Tongue (tissue), 2 donors: ENCODE measurements around the gene GTPBP1. TPM values are rescaled to one million over a fixed set of nuclear protein-coding genes. Genes with fewer than 3 reads are reported as not detected.

Experiments used
- DNase-seq: peaks from one replicate; pipeline ENCODE4 v3.0.0-alpha.2; 2015
- total RNA-seq: library from RNA; depleted of rRNA; stranded (reverse); fragments of >200 nt; gene quantifications from one replicate; pipeline ENCODE4 v1.2.3, GENCODE V29; 2014

The GTPBP1 gene
- total RNA-seq, 1 donor from 2014 or later: 64.9 TPM

DNA sequence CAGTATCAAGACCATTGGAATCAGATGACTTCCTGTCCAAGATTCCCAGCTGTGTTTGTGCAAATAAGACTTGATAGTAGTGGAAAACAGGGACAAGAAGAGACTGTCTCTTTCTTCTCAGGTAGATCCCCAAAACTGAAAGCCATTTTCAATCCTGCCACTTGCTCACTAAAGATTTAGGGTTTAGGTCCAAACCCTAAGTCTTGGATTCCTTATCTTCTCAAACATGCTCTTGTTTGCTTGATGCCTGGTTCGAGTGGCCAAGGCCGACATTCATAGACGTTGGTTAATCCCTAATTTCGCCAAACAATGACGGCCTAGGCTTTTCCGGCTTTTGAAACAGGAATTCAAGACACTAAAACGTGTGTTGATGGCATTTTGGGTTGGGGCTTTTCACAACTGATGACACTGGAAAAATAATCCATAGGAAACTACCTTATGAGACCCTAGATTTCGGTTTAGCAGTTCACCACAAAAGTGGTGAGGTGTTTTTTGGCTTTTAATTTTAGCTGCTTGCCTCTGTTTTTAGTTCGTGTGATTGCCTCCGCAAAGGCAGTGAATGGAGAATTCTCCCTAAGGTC, 1.0 kb upstream of the GTPBP1 start:
- DNase-seq: peak; percentile 24

DNA sequence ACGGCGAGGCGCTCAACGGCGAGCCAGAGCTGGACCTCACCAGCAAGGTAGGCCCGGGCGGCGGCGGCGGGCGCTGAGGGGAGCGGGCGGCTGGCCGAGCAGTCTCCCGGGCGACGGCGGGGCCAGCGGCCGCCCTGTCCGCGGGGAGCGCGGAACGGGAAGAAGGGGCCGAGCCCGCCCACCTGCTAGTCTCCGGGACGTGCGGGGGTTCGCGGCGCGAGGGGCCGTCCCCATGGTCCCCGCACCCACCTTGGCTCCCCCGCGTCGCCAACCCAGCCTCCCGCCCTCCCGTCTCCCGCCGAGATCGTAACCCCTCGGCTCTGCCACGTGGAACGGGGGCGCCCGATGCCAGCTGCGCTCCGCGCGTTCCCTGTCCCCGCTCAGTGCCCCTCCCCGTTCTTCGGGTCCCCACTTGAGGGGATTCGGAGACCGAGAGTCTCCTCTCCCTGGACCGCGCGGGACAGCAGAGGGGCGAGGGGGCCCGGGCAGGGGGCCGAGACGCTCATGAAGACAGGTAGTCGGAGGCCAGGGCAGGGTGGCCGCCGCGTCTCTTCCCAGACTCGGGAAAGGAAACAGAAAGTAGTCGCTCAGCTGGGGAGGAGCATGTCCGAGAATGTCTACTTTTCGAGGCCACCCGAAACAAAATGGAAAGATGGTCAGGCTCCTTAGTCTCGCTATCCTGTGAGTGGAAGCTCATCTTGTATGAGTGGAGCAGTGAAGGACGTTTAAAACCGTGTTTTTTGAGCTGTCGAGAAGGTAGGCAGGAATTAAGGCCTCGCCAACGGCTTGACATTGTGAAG, 557 bp downstream of the GTPBP1 start:
- peak; percentile 66 for DNase-seq

DNA sequence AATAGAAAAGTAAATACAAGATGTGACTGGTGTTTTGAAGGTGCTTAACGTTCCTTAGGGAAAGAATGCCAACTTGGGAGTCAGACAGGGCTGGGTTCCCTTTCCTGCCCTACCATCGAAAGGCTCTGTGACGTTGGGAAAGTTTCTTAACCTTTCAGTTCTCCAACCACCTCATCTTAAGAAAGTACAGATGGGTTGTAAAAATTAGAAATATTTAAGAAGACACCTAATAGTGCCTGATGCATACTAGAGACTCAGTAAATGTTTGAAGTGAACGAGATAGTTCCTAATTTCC, 1.1 kb downstream of the GTPBP1 start:
- DNase-seq: no peak

DNA sequence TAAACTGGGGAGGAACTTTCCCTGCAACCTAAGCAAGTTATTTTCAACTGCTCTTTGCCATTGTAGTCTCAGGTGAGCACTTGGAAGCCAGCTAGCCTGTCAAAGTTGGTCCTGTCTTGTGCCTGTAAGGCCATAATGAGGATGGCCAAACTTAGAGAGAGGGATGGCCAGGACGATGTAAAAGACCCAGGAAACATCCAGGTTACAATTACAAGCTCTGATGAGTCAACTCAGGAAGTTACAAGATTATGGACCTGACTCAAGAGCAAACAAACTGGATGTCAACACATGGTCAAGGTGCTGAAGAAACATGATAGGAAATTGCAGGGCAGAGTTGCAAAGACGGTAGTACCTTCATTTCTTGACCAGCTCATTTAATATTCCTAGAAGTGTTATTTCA, 1.6 kb downstream of the GTPBP1 start:
- no peak for DNase-seq

- DNase-seq: no peak
These were observed 2.2 kb downstream of the GTPBP1 start for GRCh38 chr22:38707984-38708383.

- no peak for DNase-seq
These were observed 3.6 kb downstream of the GTPBP1 start for GRCh38 chr22:38709306-38709705.

DNA sequence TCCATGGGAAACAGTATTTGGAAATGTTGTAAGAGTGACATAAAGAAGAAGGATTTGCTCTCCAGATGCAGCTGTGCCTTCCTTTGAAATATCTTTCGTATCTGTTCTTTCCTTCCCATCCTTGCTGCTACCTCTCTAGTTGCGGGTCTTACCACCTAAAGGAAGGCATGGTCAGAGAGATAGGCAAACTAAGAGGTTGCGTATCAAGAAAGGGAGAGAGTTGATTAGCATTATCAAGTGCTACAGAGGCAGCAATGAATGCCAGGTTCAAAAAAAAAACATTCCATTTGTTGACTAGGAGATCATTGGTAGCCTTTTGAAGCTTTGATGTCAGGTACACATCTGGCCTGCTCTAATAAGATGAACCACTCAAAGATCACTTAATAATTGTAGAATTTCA, 4.6 kb downstream of the GTPBP1 start:
- DNase-seq: no peak

GRCh38 chr22:38710866-38711265, 5.1 kb downstream of the GTPBP1 start:
- no peak for DNase-seq

- no peak for DNase-seq
These were observed 6.9 kb downstream of the GTPBP1 start for GRCh38 chr22:38712486-38713207.

DNA sequence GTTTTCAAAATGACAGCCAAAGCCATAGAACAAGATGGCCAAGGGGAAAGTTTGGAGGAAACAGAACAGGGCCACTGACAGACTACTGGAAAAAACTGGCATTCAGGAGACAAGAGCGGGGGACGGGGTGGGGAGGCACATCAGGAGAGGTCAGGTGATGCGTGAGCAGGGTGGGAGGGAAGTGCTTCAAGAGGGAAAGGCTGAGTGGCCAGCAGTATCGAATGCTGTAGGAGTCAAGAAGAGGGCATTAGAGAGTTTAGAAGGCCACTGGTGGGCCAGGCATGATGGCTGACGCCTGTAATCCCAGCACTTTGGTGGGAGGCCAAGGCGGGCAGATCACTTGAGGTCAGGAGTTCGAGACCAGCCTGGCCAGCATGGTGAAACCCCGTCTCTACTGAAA, 8.2 kb downstream of the GTPBP1 start:
- no peak for DNase-seq

DNA sequence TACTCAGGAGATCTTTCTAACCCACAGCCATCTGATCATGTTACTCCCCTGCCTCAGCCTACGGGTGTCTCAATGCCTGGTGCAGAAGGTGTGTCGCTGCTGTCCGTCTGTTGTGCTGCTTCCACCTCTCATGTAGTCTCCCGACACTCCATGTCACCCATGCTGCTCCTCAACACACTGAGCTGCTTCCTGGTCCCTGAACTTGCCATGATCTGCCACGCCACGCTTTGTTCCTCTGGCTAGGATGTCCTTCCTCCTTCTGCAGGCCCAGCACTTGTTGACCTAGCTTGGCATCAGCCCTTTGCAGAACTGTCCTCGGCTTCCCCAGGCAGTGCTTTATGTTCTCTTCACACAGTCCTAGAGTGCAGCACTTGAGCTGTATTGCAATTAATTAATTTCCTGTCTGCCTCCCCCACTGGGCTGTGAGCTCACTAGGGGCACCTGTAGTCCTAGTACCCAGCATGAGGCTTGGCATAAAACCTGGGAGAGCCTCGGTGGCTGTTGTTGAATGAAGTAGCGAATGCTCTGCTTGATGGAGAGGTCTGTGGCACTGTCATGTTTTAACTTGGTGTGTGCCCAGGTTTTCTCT, 9.5 kb downstream of the GTPBP1 start:
- no peak for DNase-seq

DNA sequence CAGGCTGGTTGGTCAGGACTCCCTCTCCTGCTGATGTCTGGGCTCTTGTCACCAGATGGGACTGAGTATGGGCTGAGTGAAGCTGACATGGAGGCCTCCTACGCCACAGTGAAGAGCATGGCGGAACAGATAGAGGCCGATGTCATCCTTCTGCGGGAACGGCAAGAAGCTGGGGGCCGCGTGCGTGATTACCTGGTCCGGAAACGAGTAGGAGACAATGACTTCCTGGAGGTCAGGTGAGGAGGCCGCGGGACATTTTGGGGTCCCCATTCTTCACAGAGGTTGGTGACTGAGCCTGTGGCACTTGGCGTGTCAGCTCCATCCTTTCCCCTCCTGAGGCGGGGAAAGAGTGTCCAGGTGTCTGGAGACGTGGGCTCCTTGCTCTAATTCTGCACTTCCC, 10.1 kb downstream of the GTPBP1 start:
- no peak for DNase-seq

GRCh38 chr22:38716271-38716670, 10.5 kb downstream of the GTPBP1 start:
- no peak for DNase-seq

GRCh38 chr22:38716826-38717225, 11.1 kb downstream of the GTPBP1 start:
- DNase-seq: no peak

- DNase-seq: no peak
These were observed 11.5 kb downstream of the GTPBP1 start for GRCh38 chr22:38717244-38717643.

DNA sequence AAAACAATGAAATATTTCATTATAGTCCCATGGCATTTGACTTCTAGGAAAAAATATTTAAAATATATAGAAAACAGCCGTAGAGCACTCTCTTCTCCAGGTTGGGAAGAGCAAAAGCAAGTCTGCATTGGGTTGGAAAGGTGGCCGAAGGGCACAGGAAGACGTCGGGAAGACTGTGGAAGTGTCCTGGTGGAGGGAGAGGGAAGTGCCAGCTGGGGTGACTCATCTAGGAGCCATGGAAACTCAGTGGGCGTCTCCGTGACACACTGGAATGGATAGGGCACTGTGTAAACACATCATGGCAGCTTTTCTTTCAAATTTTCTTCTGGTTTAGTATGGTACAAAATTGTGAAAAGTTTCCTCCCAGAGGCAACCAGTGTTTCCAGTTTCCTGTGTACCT, 12.7 kb downstream of the GTPBP1 start:
- DNase-seq: peak; percentile 67

DNA sequence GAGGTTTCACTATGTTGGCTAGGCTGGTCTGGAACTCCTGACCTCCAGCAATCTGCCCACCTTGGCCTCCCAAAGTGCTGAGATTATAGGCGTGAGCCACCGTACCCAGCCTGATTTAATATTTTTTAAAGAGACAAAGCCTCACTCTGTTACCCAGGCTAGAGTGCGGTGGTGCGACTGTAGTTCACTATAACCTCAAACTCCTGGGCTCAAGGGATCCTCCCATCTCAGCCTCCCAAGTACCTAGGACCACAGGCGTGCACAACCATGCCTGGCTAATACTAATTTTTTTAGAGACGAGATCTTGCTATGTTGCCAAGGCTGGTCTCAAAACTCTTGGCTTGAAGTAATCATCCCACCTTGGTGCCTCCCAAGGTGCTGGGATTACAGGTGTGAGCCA, 13.5 kb downstream of the GTPBP1 start:
- DNase-seq: no peak

DNA sequence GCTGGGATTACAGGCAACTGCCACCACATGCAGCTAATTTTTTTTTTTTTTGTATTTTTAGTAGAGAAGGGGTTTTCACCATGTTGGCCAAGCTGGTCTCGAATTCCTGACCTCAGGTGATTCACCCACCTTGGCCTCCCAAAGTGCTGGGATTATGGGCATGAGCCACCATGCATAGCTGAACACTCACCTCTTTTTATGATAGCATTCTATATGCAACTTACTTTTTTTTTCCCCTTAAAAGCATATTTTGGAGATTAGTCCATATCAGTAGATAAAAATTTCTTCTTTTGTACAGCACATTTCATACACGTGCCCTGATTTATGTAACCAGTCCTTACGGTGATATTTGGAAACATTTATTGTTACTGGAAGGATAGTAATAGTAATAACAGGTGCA, 14.6 kb downstream of the GTPBP1 start:
- no peak for DNase-seq

GRCh38 chr22:38721551-38721950, 15.8 kb downstream of the GTPBP1 start:
- no peak for DNase-seq

DNA sequence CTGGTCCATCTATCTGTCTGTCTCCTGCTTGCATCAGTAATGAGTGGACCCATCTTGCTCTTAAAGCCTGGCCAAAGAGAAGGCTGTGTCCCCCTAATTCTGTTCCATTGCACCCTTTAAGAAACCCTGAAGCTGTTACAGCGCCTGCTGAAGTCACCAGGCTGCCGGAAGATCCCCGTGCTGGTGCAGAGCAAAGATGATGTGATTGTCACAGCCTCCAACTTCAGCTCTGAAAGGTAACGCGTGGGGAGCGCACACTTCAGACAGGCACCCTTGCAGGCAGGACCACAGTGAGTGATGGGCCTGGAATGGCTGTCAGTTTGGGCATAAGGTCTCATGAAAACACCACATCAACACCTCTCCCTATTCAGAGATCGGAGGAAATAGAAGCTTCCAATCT, 18.4 kb downstream of the GTPBP1 start:
- DNase-seq: no peak

DNA sequence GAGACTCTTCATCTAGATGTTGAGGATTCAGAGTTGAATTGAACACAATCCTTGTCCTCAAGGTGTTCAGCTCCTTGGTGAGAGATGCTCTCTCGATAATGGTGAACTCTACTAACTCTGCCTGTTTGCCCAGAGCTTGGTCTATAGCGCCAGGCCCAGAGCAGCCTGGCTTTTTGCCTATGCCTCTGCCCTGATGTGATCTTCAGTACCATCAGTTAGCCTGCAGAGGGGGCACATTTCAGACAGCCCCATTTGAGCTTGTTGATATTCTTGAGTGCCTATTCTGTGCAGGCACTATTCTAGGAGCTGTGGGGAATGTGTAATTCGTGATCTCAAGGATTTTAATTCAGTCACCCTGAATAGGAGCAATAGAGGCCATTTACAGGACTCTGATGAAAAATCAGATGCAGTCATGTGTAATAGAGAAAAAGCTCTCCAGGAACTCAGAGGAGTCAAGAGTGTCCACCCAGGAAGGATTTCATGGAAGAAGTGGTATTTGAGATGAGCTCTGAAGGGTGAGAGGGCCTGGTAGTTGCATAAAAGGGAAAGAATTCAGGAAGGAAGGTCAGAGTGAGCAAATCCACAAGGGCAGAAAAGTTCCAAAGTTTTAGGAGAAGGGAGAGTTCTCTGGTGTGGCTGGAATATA, 19.3 kb downstream of the GTPBP1 start:
- DNase-seq: no peak

- DNase-seq: no peak
These were observed 20.3 kb downstream of the GTPBP1 start for GRCh38 chr22:38725900-38726655.
